Right atrium auricular region (tissue), 2 donors: ENCODE results near the gene SHISA3. TPM values are rescaled to one million over a fixed set of nuclear protein-coding genes. Genes with fewer than 3 reads are reported as not detected.

Experiments used
- DNase-seq: peaks from one replicate; pipeline ENCODE4 v3.0.0-alpha.2; 2019; ENCODE audit warnings: low spot score
- H3K27ac ChIP-seq, 2 donors: fragments of 200-600 bp; sonication (generic); 1 replicate in 1 of 2; 2 replicates in 1 of 2; pipeline ENCODE4 v1.5.1; 2016 to 2019
- H3K27me3 ChIP-seq, 2 donors: fragments of 200-600 bp; sonication (generic); one replicate each; pipeline versions ENCODE4 v1.5.1 to v1.6.0; 2017 to 2019
- H3K36me3 ChIP-seq: fragments of 200-600 bp; sonication (generic); one replicate; pipeline ENCODE4 v1.5.1; 2016
- H3K4me1 ChIP-seq, 2 donors: fragments of 200-600 bp; sonication (generic); one replicate each; pipeline versions ENCODE4 v1.5.1 to v1.6.0; 2017 to 2019
- H3K4me3 ChIP-seq, 2 donors: fragments of 200-600 bp; sonication (generic); 1 replicate in 1 of 2; 2 replicates in 1 of 2; pipeline ENCODE4 v1.5.1; 2017 to 2019; ENCODE audit warnings: mild to moderate bottlenecking in 1 of 2, moderate library complexity in 1 of 2
- H3K9me3 ChIP-seq, 2 donors: fragments of 200-600 bp; sonication (generic); one replicate each; pipeline ENCODE4 v1.5.1; 2019
- total RNA-seq, 2 donors: library from RNA; depleted of rRNA; stranded (reverse); fragments of >200 nt; gene quantifications; one replicate each; pipeline ENCODE4 v1.1.0, GENCODE V29; 2016
- TF ChIP-seq, protein P1 (sequence below), 2 donors: fragments of 200-600 bp; sonication (generic); IDR thresholded peaks; one replicate each; pipeline ENCODE4 v1.5.1; 2019; ENCODE audit warnings: antibody characterized with exemption in 2 of 2

The SHISA3 gene
- total RNA-seq, 2 donors from 2014 or later = 14.5 to 15.5 TPM

DNA sequence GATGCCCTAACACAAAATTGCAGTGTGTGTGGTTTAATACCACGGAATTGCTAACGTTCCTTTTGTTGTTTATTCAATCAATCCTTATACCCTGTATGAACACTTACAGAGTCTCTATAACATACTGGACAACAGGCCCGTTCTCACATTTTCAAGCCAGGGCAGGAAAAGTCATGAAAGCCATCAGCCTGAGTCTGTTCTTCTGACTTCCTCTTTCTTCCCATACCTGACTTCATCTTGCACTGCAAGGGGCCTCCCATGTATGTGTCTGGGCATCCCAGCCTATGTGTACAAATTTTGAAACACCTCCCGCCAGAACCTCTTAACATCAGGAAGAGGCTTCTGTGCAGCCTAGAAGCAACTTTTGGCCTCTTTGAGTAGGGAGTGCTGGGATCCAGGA is 4.9 kb upstream of the SHISA3 start:
- Histone ChIP-seq H3K4me1 (peaks cover 0 to 10% of the 10 kb centered on the region in 2 donors), H3K36me3 (no peaks in the 10 kb centered on the region), H3K4me3 (no peak overlapping the region), H3K27ac (no peak overlapping the region), H3K27me3 (peaks cover 4 to 5% of the 10 kb centered on the region in 2 donors), H3K9me3 (no peaks in the 10 kb centered on the region)
- TF ChIP-seq, protein P1, sequence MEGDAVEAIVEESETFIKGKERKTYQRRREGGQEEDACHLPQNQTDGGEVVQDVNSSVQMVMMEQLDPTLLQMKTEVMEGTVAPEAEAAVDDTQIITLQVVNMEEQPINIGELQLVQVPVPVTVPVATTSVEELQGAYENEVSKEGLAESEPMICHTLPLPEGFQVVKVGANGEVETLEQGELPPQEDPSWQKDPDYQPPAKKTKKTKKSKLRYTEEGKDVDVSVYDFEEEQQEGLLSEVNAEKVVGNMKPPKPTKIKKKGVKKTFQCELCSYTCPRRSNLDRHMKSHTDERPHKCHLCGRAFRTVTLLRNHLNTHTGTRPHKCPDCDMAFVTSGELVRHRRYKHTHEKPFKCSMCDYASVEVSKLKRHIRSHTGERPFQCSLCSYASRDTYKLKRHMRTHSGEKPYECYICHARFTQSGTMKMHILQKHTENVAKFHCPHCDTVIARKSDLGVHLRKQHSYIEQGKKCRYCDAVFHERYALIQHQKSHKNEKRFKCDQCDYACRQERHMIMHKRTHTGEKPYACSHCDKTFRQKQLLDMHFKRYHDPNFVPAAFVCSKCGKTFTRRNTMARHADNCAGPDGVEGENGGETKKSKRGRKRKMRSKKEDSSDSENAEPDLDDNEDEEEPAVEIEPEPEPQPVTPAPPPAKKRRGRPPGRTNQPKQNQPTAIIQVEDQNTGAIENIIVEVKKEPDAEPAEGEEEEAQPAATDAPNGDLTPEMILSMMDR (IDR thresholded peaks at IDR 0.05) = no peak
- DNase-seq = no peak

DNA sequence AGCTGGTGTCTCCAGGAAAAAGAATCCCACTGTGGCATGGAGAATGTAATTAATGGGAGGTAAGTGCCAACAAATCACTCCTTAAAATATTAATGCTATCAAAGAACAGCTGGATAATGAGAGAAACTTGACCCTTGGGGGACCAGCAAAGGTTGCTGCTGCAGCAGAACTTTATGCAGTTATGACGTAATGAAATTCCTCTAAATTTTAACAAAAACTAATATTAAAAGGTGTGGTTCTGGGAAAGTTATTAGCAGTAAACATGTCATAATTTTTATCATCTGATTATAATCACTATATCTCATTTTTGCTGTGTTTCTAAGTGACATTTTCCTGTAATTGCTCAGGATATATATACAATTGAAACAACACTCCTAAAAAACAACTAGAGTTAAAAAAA is 1.7 kb upstream of the SHISA3 start:
- H3K4me3 ChIP-seq = no peak overlapping the region
- no peak overlapping the region for H3K27ac ChIP-seq
- H3K27me3 ChIP-seq = peaks cover 4 to 6% of the 10 kb centered on the region in 2 donors
- TF ChIP-seq, protein P1 (IDR thresholded peaks at IDR 0.05) = no peak
- H3K9me3 ChIP-seq = no peaks in the 10 kb centered on the region
- DNase-seq = no peak
- H3K4me1 ChIP-seq = peaks cover 0 to 32% of the 10 kb centered on the region in 2 donors
- H3K36me3 ChIP-seq = no peaks in the 10 kb centered on the region

DNA sequence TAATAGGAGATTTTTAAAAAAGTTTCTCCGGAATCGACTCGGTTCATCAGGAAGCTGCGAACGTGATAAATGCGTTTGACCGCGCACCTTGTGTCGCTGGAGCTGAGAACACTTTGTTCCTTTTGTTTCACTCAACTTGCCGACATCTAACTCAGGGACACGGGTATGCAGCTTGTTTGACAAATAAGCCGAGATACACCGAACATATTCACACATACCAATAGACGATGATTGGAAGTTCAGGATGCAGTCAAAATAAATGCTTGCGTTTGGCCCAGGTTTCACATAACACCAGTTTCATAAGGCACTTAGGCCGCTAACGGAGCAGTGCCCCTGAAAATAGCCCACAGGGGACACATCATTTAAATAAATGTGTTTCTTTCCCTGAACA is 932 bp upstream of the SHISA3 start:
- H3K36me3 ChIP-seq = no peaks in the 10 kb centered on the region
- peak overlapping the region in 1 of 2 donors; percentile 58 for H3K4me3 ChIP-seq
- no peaks in the 10 kb centered on the region for H3K9me3 ChIP-seq
- no peak overlapping the region for H3K27ac ChIP-seq
- no peak for DNase-seq
- peaks cover 4 to 6% of the 10 kb centered on the region in 2 donors for H3K27me3 ChIP-seq
- TF ChIP-seq, protein P1 (IDR thresholded peaks at IDR 0.05) = no peak
- peaks cover 0 to 32% of the 10 kb centered on the region in 2 donors for H3K4me1 ChIP-seq

DNA sequence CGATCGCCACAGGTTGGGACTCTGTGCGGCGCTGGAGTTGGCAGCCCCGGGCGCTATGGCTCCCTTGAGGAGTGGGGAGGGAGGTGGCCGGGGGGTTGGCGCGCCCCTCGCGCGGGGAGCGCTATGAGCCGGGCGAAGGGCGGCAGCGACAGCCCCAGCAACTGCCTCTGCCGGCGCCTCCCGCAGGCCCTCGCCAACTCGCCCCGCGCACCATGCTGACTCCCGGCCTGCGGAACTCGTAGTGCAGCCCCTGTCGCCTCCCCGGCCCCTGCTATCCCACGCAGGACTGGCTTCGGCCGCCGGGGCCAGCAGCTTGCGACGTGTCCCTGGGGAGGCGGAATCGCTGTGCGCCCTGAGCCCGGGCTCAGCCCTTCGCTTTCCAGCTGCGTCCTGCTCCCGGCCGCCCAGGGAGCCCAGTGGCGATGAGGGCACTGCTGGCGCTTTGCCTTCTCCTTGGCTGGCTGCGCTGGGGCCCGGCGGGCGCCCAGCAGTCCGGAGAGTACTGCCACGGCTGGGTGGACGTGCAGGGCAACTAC is 415 bp downstream of the SHISA3 start:
- H3K4me3 ChIP-seq = peak overlapping the region; percentile 47 to 58
- peaks cover 4 to 6% of the 10 kb centered on the region in 2 donors for H3K27me3 ChIP-seq
- no peaks in the 10 kb centered on the region for H3K36me3 ChIP-seq
- peak overlapping the region; percentile 45 to 49 for H3K27ac ChIP-seq
- H3K4me1 ChIP-seq = peaks cover 0 to 32% of the 10 kb centered on the region in 2 donors
- TF ChIP-seq, protein P1 (IDR thresholded peaks at IDR 0.05) = no peak
- no peak for DNase-seq
- no peaks in the 10 kb centered on the region for H3K9me3 ChIP-seq

DNA sequence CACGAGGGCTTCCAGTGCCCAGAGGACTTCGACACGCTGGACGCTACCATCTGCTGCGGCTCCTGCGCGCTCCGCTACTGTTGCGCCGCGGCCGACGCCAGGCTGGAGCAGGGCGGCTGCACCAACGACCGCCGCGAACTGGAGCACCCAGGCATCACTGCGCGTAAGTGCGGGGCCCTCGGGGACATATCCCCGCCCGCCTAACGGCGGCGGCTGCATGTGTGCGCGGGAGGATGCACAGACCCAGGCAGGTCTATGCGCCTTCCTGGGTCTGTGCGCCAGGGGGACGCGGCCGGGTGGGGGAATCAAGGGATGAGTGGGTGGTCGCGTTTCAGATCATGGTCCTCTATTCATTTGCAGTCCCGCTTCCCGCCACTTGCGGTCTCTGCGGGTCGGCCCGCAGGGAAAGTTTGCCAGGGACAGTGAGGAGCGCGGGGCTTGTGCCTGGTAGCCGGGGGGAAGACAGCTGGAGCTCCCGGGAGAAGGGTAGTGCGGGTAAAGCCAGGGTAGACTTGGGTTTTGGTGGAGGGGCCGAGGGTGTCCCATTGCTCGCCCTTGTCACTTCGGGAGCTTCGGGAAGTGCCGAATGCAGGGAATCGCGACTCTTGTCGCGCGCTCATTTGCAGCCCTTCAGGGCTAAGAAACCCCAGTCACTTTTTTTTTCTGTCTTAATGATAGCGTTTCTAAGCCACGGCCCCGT is 1.0 kb downstream of the SHISA3 start:
- no peak for DNase-seq
- Histone ChIP-seq H3K4me3 (peak overlapping the region; percentile 47 to 58), H3K27ac (peak overlapping the region; percentile 45 to 49), H3K27me3 (peaks cover 4 to 6% of the 10 kb centered on the region in 2 donors), H3K4me1 (peaks cover 0 to 32% of the 10 kb centered on the region in 2 donors), H3K9me3 (no peaks in the 10 kb centered on the region), H3K36me3 (no peaks in the 10 kb centered on the region)
- TF ChIP-seq, protein P1 (IDR thresholded peaks at IDR 0.05) = no peak
